ENCODE measurements around the gene ARHGAP35.

The ARHGAP35 gene

DNA sequence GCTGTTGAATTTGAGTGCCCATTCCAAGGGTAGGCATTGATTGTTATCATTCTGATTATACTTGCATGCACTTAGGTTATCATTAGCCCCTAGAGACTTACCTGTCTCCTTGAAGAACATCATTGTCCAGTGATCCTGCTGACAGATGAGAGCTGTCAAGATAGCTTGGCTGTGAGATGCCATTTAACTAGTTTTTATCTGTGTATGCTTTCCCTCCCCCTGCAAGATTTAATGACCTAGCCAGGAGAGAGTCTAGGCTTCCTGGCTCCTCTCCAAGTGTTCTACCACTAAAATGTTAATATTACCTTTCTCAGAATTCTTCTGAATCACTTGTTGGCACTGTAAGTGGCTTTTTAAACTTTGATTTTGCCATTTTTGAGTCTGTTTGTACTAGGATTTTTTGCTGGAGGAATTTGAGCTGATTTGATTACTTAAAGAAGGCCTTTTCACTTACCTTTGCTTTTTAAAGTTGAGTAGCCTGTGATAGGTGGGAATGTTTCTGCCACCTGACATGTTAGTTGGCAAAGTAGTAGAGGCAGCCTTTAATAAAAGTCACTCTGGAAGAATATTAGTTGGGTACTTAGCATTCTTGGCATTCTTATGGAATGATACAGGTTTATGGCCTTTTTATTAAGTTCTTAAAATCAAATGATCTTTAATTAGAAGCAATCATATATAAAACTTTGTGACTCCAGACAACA, 41.1 kb downstream of the ARHGAP35 start:
- DNase-seq (ENCODE audit: low read depth in 2 of 3, low spot score in 1 of 3), result no peak

- no peak for DNase-seq (ENCODE audit: low read depth in 2 of 3, low spot score in 1 of 3)
These were observed 41.6 kb downstream of the ARHGAP35 start for GRCh38 chr19:46902402-46902766.

GRCh38 chr19:46903458-46903857, 42.7 kb downstream of the ARHGAP35 start:
- no peak for DNase-seq (ENCODE audit: low read depth in 2 of 3, low spot score in 1 of 3)

- no peak for DNase-seq (ENCODE audit: low read depth in 2 of 3, low spot score in 1 of 3)
These were observed 43.6 kb downstream of the ARHGAP35 start for GRCh38 chr19:46904114-46905060.

GRCh38 chr19:46906221-46906620, 45.4 kb downstream of the ARHGAP35 start:
- no peak for DNase-seq (ENCODE audit: low read depth in 2 of 3, low spot score in 1 of 3)

DNA sequence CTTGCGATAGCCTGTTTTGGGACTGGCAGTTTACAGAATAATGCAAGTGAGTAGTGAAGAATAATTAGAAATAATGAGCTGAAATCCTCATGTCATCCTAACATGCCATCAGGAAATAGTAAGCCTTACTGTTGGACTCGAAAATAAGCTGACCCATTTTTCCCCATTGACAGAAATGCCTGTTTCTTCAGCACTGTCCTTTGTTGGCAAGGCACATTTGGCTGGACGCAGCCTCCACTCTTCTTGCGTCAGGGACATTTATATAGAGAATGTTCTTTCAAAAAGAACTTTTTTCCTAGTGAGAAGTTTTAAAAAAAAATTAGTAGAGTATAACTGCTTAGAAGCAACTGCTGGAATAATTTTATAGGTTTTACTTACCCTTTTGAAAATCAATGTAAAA, 47.1 kb downstream of the ARHGAP35 start:
- no peak for DNase-seq (ENCODE audit: low read depth in 2 of 3, low spot score in 1 of 3)

GRCh38 chr19:46909356-46909755, 48.6 kb downstream of the ARHGAP35 start:
- no peak for DNase-seq (ENCODE audit: low read depth in 2 of 3, low spot score in 1 of 3)
